Endodermal cell (in vitro differentiated cells): ENCODE measurements around the gene RRP9. TPM values are rescaled to one million over a fixed set of nuclear protein-coding genes. Genes with fewer than 3 reads are reported as not detected.
A peak's percentile ranks its signal among the peaks of the same experiment; 100 is the strongest.

Source experiments
- DNase-seq: peaks from one replicate; pipeline ENCODE4 v3.0.0-alpha.2; 2017
- H3K27ac ChIP-seq: 2 replicates; pipeline ENCODE4 v1.5.1; 2013; ENCODE audit warnings: mild to moderate bottlenecking, low read depth, low read length, moderate library complexity
- H3K27me3 ChIP-seq: 2 replicates; pipeline ENCODE4 v1.6.1; 2013; ENCODE audit warnings: mild to moderate bottlenecking, low read length, moderate library complexity; ENCODE audit not compliant: insufficient read depth, control insufficient read depth, poor library complexity, severe bottlenecking
- H3K36me3 ChIP-seq: 2 replicates; pipeline ENCODE4 v1.7.0; 2013; ENCODE audit warnings: mild to moderate bottlenecking, low read length, moderate library complexity; ENCODE audit not compliant: control insufficient read depth, insufficient read depth
- H3K4me1 ChIP-seq: one replicate; pipeline ENCODE4 v1.7.0; 2013; ENCODE audit warnings: low read length; ENCODE audit not compliant: control insufficient read depth, insufficient read depth
- H3K4me3 ChIP-seq: 2 replicates; pipeline ENCODE4 v1.5.1; 2013; ENCODE audit warnings: mild to moderate bottlenecking, low read length, moderate library complexity
- H3K9ac ChIP-seq: 2 replicates; pipeline ENCODE4 v1.6.1; 2013; ENCODE audit warnings: mild to moderate bottlenecking, low read length, moderate library complexity; ENCODE audit not compliant: poor library complexity, severe bottlenecking; ENCODE audit errors: extremely low read depth
- H3K9me3 ChIP-seq: 2 replicates; pipeline ENCODE4 v1.6.1; 2013; ENCODE audit warnings: mild to moderate bottlenecking, low read length, moderate library complexity; ENCODE audit not compliant: control insufficient read depth
- H3K27ac Mint-ChIP-seq: 2 replicates; pipeline ENCODE4 v1.8.0; 2020; ENCODE audit warnings: mixed read lengths
- H3K27me3 Mint-ChIP-seq: 2 replicates; pipeline ENCODE4 v1.8.0; 2021; ENCODE audit warnings: mild to moderate bottlenecking, mixed read lengths; ENCODE audit not compliant: insufficient read depth
- H3K36me3 Mint-ChIP-seq: 2 replicates; pipeline ENCODE4 v1.8.0; 2020; ENCODE audit warnings: low read depth, mixed read lengths
- H3K4me1 Mint-ChIP-seq: 2 replicates; pipeline ENCODE4 v1.8.0; 2020; ENCODE audit warnings: mixed read lengths
- H3K4me3 Mint-ChIP-seq: 2 replicates; pipeline ENCODE4 v1.8.0; 2020; ENCODE audit warnings: mild to moderate bottlenecking, moderate library complexity, mixed read lengths
- H3K9me3 Mint-ChIP-seq: 2 replicates; pipeline ENCODE4 v1.8.0; 2020; ENCODE audit warnings: mild to moderate bottlenecking, mixed read lengths
- WGBS, 2 experiments: methylation state at CpG; one replicate each; pipeline versions ENCODE4 v1.1.5 to v1.1.7; 2013; ENCODE audit warnings: missing lambda C conversion rate in 2 of 2, mixed read lengths in 1 of 2; ENCODE audit not compliant: insufficient coverage in 1 of 2, insufficient read length in 1 of 2; 5-methylcytosine and 5-hydroxymethylcytosine counted together
- total RNA-seq, 2 donors: library from RNA; stranded (reverse); fragmentation: NEBNext Ultra II Directional in 1 of 2; extraction: Animal tissue kit (Norgen Biotek cat#: 25700) in 1 of 2; gene quantifications; 2 replicates in 1 of 2; 3 replicates in 1 of 2; pipeline ENCODE4 v1.2.1, GENCODE V29; 2021
- TF ChIP-seq, protein P1 (sequence below): fragments of 200-600 bp; sonication (generic); conservative IDR thresholded peaks from 2 replicates; pipeline ENCODE4 v1.5.0; 2021; ENCODE audit warnings: antibody characterized with exemption, mild to moderate bottlenecking

RRP9 gene
- total RNA-seq, 2 donors from 2014 or later: 38.6 to 89.3 TPM

DNA sequence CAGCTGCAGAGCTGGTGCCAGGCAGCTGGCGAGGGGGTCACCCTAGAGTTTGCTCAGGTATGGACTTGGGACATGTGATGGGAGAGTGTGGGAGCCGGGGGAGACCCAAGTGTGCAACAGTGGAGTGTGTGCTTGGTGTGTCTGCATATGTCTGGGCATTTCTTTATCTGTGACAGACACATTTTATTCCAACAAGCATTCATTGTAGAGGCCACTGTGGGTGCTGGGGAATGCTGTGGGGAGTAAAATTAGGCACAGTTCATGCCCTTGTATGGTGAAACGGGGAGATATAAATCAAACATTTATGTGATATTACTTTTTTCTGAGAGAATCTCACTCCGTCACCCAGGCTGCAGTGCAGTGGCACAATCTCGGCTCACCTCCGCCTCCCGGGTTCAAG is 45.9 kb upstream of the RRP9 start:
- TF ChIP-seq, protein P1, sequence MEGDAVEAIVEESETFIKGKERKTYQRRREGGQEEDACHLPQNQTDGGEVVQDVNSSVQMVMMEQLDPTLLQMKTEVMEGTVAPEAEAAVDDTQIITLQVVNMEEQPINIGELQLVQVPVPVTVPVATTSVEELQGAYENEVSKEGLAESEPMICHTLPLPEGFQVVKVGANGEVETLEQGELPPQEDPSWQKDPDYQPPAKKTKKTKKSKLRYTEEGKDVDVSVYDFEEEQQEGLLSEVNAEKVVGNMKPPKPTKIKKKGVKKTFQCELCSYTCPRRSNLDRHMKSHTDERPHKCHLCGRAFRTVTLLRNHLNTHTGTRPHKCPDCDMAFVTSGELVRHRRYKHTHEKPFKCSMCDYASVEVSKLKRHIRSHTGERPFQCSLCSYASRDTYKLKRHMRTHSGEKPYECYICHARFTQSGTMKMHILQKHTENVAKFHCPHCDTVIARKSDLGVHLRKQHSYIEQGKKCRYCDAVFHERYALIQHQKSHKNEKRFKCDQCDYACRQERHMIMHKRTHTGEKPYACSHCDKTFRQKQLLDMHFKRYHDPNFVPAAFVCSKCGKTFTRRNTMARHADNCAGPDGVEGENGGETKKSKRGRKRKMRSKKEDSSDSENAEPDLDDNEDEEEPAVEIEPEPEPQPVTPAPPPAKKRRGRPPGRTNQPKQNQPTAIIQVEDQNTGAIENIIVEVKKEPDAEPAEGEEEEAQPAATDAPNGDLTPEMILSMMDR: no peak
- Mint-ChIP-seq H3K9me3 (no peaks in the 10 kb centered on the region), H3K36me3 (peaks cover 15% of the 10 kb centered on the region), H3K27me3 (no peaks in the 10 kb centered on the region), H3K4me1 (peaks cover 9% of the 10 kb centered on the region), H3K4me3 (no peak overlapping the region), H3K27ac (no peak overlapping the region)
- no peak overlapping the region for H3K4me3 ChIP-seq
- DNase-seq: no peak
- peaks cover 9% of the 10 kb centered on the region for H3K36me3 ChIP-seq
- WGBS, 2 experiments: 94 to 95% methylated on average over 4 to 7 of the region's 7 CpGs
- H3K9me3 ChIP-seq: no peaks in the 10 kb centered on the region
- H3K4me1 ChIP-seq: peaks cover 9% of the 10 kb centered on the region
- no peaks in the 10 kb centered on the region for H3K27me3 ChIP-seq
- H3K9ac ChIP-seq: no peak overlapping the region
- no peak overlapping the region for H3K27ac ChIP-seq

DNA sequence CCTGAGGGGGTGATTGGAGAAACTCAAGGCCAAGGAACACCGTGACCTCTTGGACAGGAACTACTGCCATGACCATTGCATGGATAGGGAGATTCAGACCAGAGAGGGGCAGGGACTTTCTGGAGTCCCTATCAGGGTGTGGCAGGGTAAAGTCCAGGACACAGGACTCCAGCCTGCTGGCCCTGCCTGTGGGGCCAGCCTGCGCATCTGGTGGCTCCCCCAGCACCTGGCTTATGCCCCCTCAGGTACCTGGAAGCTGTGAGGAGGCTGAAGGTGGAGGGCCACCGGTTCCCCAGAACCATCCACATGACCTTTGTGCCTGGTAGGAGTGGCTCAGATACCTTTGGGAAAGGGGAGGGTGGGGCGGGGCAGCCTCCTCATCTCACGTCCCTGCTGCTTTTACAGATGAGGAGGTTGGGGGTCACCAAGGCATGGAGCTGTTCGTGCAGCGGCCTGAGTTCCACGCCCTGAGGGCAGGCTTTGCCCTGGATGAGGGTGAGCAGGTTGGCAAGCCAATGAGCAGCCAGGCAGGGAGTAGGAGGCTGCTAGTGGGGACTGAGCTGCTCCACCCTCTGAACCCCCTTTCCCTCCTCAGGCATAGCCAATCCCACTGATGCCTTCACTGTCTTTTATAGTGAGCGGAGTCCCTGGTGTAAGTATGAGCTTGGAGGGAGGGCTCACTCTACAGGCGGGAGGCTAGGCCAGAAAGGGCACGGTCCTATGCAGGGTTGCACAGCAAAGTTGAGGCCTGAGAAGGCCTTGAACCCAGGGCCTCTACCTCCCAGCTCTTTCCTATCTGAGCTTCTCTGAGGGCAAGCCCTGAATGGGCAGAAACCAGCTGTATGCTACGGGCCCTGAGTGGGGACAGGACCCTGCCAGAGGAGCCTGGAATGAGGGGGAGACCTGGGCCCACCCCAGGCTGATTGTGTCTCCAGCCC is 44.6 kb upstream of the RRP9 start:
- whole genome bisulfite sequencing, 2 experiments: 60 to 91% methylated on average over 1 to 12 of the region's 12 CpGs
- Histone ChIP-seq H3K9ac (no peak overlapping the region), H3K36me3 (no peaks in the 10 kb centered on the region), H3K27me3 (no peaks in the 10 kb centered on the region), H3K4me3 (no peak overlapping the region), H3K27ac (no peak overlapping the region), H3K9me3 (no peaks in the 10 kb centered on the region), H3K4me1 (peaks cover 8% of the 10 kb centered on the region)
- H3K27me3 Mint-ChIP-seq: no peaks in the 10 kb centered on the region
- peak; percentile 45 for DNase-seq
- no peaks in the 10 kb centered on the region for H3K9me3 Mint-ChIP-seq
- H3K4me3 Mint-ChIP-seq: no peak overlapping the region
- TF ChIP-seq, protein P1: no peak
- peaks cover 8% of the 10 kb centered on the region for H3K4me1 Mint-ChIP-seq
- H3K27ac Mint-ChIP-seq: no peak overlapping the region
- peaks cover 5% of the 10 kb centered on the region for H3K36me3 Mint-ChIP-seq

DNA sequence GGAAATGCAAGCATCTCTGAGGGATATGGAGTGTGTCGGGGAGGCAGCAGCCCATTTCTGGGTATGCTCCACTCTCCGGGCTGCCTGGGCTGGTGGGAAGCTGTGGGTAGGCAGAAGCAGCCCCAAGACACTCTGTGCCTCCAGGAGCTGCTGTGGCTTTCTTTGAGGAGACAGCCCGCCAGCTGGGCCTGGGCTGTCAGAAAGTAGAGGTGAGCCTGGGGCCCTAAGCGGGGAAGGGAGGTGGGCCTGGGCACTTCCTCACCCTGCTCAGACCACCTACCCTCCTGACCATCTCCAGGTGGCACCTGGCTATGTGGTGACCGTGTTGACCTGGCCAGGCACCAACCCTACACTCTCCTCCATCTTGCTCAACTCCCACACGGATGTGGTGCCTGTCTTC is 43.4 kb upstream of the RRP9 start:
- Mint-ChIP-seq H3K4me1 (peaks cover 8% of the 10 kb centered on the region), H3K9me3 (no peaks in the 10 kb centered on the region), H3K27me3 (no peaks in the 10 kb centered on the region), H3K36me3 (peaks cover 2% of the 10 kb centered on the region), H3K4me3 (no peak overlapping the region), H3K27ac (peak overlapping the region; percentile 55)
- H3K27ac ChIP-seq: no peak overlapping the region
- no peak for DNase-seq
- H3K4me1 ChIP-seq: peaks cover 8% of the 10 kb centered on the region
- TF ChIP-seq, protein P1: no peak
- no peaks in the 10 kb centered on the region for H3K27me3 ChIP-seq
- H3K9me3 ChIP-seq: no peaks in the 10 kb centered on the region
- no peak overlapping the region for H3K4me3 ChIP-seq
- H3K9ac ChIP-seq: no peak overlapping the region
- WGBS, 2 experiments: 90 to 95% methylated on average over 2 to 6 of the region's 6 CpGs
- H3K36me3 ChIP-seq: no peaks in the 10 kb centered on the region
